GM12878 (cell line): ENCODE data around the gene ATP1A1. TPM values are rescaled to one million over a fixed set of nuclear protein-coding genes. Genes with fewer than 3 reads are reported as not detected.

Experiments used
- CTCF ChIP-seq, 3 experiments: IDR thresholded peaks in 2 of 3; conservative IDR thresholded peaks in 1 of 3; 2 replicates each; pipeline ENCODE4 v1.5.1; 2011; ENCODE audit warnings: low read depth in 3 of 3, low read length in 3 of 3, mild to moderate bottlenecking in 3 of 3, control low read depth in 2 of 3, moderate library complexity in 2 of 3, inconsistent platforms in 1 of 3, mixed read lengths in 1 of 3; ENCODE audit not compliant: control insufficient read depth in 2 of 3, insufficient read depth in 1 of 3; ENCODE audit errors: extremely low read depth in 1 of 3
- E4F1 ChIP-seq: fragments of 450-650 bp; IDR thresholded peaks from 2 replicates; pipeline ENCODE4 v1.6.1; 2018; ENCODE audit warnings: borderline replicate concordance, mild to moderate bottlenecking; ENCODE audit not compliant: partially characterized antibody
- EED ChIP-seq: sonication (generic); IDR thresholded peaks from 2 replicates; pipeline ENCODE4 v1.6.1; 2016; ENCODE audit warnings: antibody characterized with exemption, low read depth
- GATAD2B ChIP-seq: fragments of 450-650 bp; conservative IDR thresholded peaks from 2 replicates; pipeline ENCODE4 v1.6.1; 2017; ENCODE audit warnings: low read depth, mild to moderate bottlenecking, moderate library complexity
- HDAC2 ChIP-seq: fragments of 200-600 bp; sonication (generic); IDR thresholded peaks from 2 replicates; pipeline ENCODE4 v1.6.1; 2017
- HDAC6 ChIP-seq: fragments of 200-600 bp; sonication (generic); IDR thresholded peaks from one replicate; pipeline ENCODE4 v1.8.0; 2017; ENCODE audit warnings: antibody characterized with exemption; ENCODE audit not compliant: unreplicated experiment
- MLLT1 ChIP-seq: fragments of 450-650 bp; IDR thresholded peaks from 2 replicates; pipeline ENCODE4 v1.6.1; 2016; ENCODE audit warnings: mild to moderate bottlenecking
- NFYA ChIP-seq: IDR thresholded peaks from 2 replicates; pipeline ENCODE4 v1.6.1; 2011; ENCODE audit warnings: low read depth, mild to moderate bottlenecking, low read length, improper control_type of control experiment, borderline replicate concordance
- POLR2A ChIP-seq: IDR thresholded peaks from 2 replicates; pipeline ENCODE4 v1.6.1; 2011; ENCODE audit warnings: low read depth, mild to moderate bottlenecking, low read length
- POLR2AphosphoS2 ChIP-seq: IDR thresholded peaks from 2 replicates; pipeline ENCODE4 v1.6.1; 2011; ENCODE audit warnings: low read depth, mild to moderate bottlenecking, low read length, improper control_type of control experiment, moderate library complexity
- RB1 ChIP-seq: fragments of 450-650 bp; formaldehyde crosslinking; IDR thresholded peaks from 2 replicates; pipeline ENCODE4 v1.6.1; 2017; ENCODE audit warnings: mild to moderate bottlenecking, borderline replicate concordance
- SMAD1 ChIP-seq: fragments of 450-650 bp; IDR thresholded peaks from 2 replicates; pipeline ENCODE4 v1.6.1; 2018; ENCODE audit warnings: mild to moderate bottlenecking, low read depth; ENCODE audit not compliant: partially characterized antibody
- STAT1 ChIP-seq: fragments of 450-650 bp; conservative IDR thresholded peaks from 2 replicates; pipeline ENCODE4 v1.6.1; 2014; ENCODE audit warnings: antibody characterized with exemption, mild to moderate bottlenecking
- ZBED1 ChIP-seq: IDR thresholded peaks from 2 replicates; pipeline ENCODE4 v1.6.1; 2016; ENCODE audit warnings: borderline replicate concordance
- ZBTB33 ChIP-seq: fragments of 450-650 bp; IDR thresholded peaks from 2 replicates; pipeline ENCODE4 v1.6.1; 2017; ENCODE audit warnings: mild to moderate bottlenecking
- ZNF207 ChIP-seq: fragments of 450-650 bp; IDR thresholded peaks from 2 replicates; pipeline ENCODE4 v1.6.1; 2014; ENCODE audit warnings: antibody characterized with exemption, mild to moderate bottlenecking, borderline replicate concordance
- ZNF592 ChIP-seq: fragments of 450-650 bp; IDR thresholded peaks from 2 replicates; pipeline ENCODE4 v1.6.1; 2017; ENCODE audit warnings: mild to moderate bottlenecking, moderate library complexity
- polyA plus RNA-seq, 11 experiments: library from polyadenylated mRNA; depleted of rRNA in 4 of 11; unstranded in 6 of 11; stranded (reverse) in 5 of 11; fragments of >200 nt; fragmentation: Nextera tagmentation in 4 of 11; fragmentation: Illumina TruSeq in 1 of 11; extraction: Ambion mirVana in 4 of 11; extraction: Trizol in 1 of 11; gene quantifications; 1 replicate in 1 of 11; 2 replicates in 10 of 11; pipeline versions ENCODE4 v1.2.1 to v1.2.3, GENCODE V29; 2011 to 2016; ENCODE audit warnings: inconsistent platforms in 2 of 11, missing spikeins in 2 of 11, low read depth in 1 of 11
- total RNA-seq, 4 experiments: library from RNA; depleted of rRNA in 3 of 4; stranded (reverse); fragments of >200 nt in 3 of 4; fragmentation: Illumina TruSeq in 1 of 4; extraction: Trizol in 1 of 4; gene quantifications; 2 replicates each; pipeline versions ENCODE4 v1.2.1 to v1.2.3, GENCODE V29; 2013 to 2021

Gene ATP1A1
- total and polyA plus RNA-seq, 10 of the 15 experiments (the other 5 are each of a cell fraction or from before 2014, with no cell fraction given): 113 to 566 (median 313) TPM

- TF ChIP-seq ZNF592 (no peak), MLLT1 (peak; percentile 40; the same call in 1 of the 2 replicates), ZBED1 (no peak), HDAC6 (no peak), ZBTB33 (no peak), POLR2AphosphoS2 (no peak), NFYA (no peak), E4F1 (no peak), POLR2A (peak; percentile 30), SMAD1 (no peak), GATAD2B (no peak; the same call in 1 of the 2 replicates), ZNF207 (no peak), EED (no peak), RB1 (peak; percentile 57; the same call in 1 of the 2 replicates), STAT1 (no peak), CTCF (IDR thresholded peaks at IDR 0.05 in 2 of 3, conservative IDR thresholded peaks at IDR 0.05 in 1 of 3; ENCODE audit: control insufficient read depth in 2 of 3, extremely low read depth in 1 of 3, insufficient read depth in 1 of 3, low read depth in 3 of 3, low read length in 3 of 3) (no peak), HDAC2 (no peak)
These were observed 648 bp downstream of the ATP1A1 start (continued) for GRCh38 chr1:116373431-116374352.
